ENCODE data around the gene DDX31.
"Not testable (repeated sequence)": the region's sequence is repeated elsewhere in the genome, so short reads cannot be mapped to it uniquely, and the experiment has no call there.

GRCh38 chr9:132718381-132718928, 48.7 kb upstream of the DDX31 start:
- not testable (repeated sequence) for TF ChIP-seq FOXK2 (IDR thresholded peaks at IDR 0.05); CTBP1 (IDR thresholded peaks at IDR 0.05; ENCODE audit: borderline replicate concordance); SP1 (IDR thresholded peaks at IDR 0.05); SUZ12 (IDR thresholded peaks at IDR 0.05); ELF4 (IDR thresholded peaks at IDR 0.05); TARDBP (IDR thresholded peaks at IDR 0.05); FOXA1 (IDR thresholded peaks at IDR 0.05); PKNOX1 (IDR thresholded peaks at IDR 0.05); LEF1 (IDR thresholded peaks at IDR 0.05; ENCODE audit: borderline replicate concordance); BHLHE40 (IDR thresholded peaks at IDR 0.05; ENCODE audit: borderline replicate concordance)

All from HEK293T (cell line).